ENCODE data around the gene E2F2.
A peak's percentile ranks its signal among the peaks of the same experiment; 100 is the strongest.

The E2F2 gene

GRCh38 chr1:23554481-23555269, 23.6 kb upstream of the E2F2 start:
- DNase-seq (ENCODE audit: low spot score), result peak; percentile 94
- TF ChIP-seq CTCF (IDR thresholded peaks at IDR 0.05; ENCODE audit: extremely low read depth, insufficient read depth, missing control alignments), result peak; percentile 52
- in situ Hi-C loops (cut with MboI; ENCODE audit: low pct_unique_long_range_greater_than_20kb, low sequenced_read_pairs, unreplicated experiment), result no loop called here

- DNase-seq (ENCODE audit: low spot score), result no peak
- in situ Hi-C loops (cut with MboI; ENCODE audit: low pct_unique_long_range_greater_than_20kb, low sequenced_read_pairs, unreplicated experiment), result no loop called here
- no peak for TF ChIP-seq CTCF (IDR thresholded peaks at IDR 0.05; ENCODE audit: extremely low read depth, insufficient read depth, missing control alignments)
Observed at GRCh38 chr1:23554127-23554480, 23.1 kb upstream of the E2F2 start.

- TF ChIP-seq CTCF (IDR thresholded peaks at IDR 0.05; ENCODE audit: extremely low read depth, insufficient read depth, missing control alignments), result no peak
- DNase-seq (ENCODE audit: low spot score), result no peak
- in situ Hi-C loops (cut with MboI; ENCODE audit: low pct_unique_long_range_greater_than_20kb, low sequenced_read_pairs, unreplicated experiment), result no loop called here
Observed at GRCh38 chr1:23553231-23554126, 22.4 kb upstream of the E2F2 start.

- no peak for DNase-seq (ENCODE audit: low spot score)
- in situ Hi-C loops (cut with MboI; ENCODE audit: low pct_unique_long_range_greater_than_20kb, low sequenced_read_pairs, unreplicated experiment), result no loop called here
- no peak for TF ChIP-seq CTCF (IDR thresholded peaks at IDR 0.05; ENCODE audit: extremely low read depth, insufficient read depth, missing control alignments)
Observed at GRCh38 chr1:23551849-23552248, 20.8 kb upstream of the E2F2 start.

GRCh38 chr1:23548704-23549143, 17.7 kb upstream of the E2F2 start:
- in situ Hi-C loops (cut with MboI; ENCODE audit: low pct_unique_long_range_greater_than_20kb, low sequenced_read_pairs, unreplicated experiment), result loop anchor here (5.0 to 10.0 kb wide), 2 partner anchors 89 to 196 kb away; partner anchors contain the start of gene ELOA
- DNase-seq (ENCODE audit: low spot score), result peak; percentile 18
- no peak for TF ChIP-seq CTCF (IDR thresholded peaks at IDR 0.05; ENCODE audit: extremely low read depth, insufficient read depth, missing control alignments)

- DNase-seq (ENCODE audit: low spot score), result no peak
- TF ChIP-seq CTCF (IDR thresholded peaks at IDR 0.05; ENCODE audit: extremely low read depth, insufficient read depth, missing control alignments), result no peak
- in situ Hi-C loops (cut with MboI; ENCODE audit: low pct_unique_long_range_greater_than_20kb, low sequenced_read_pairs, unreplicated experiment), result loop anchor here (5.0 to 10.0 kb wide), 2 partner anchors 90 to 198 kb away; partner anchors contain the start of gene ELOA
Observed at GRCh38 chr1:23546897-23547584, 16.0 kb upstream of the E2F2 start.

All from GM13977 (cell line).